RWPE2 (cell line): ENCODE results near the gene NTRK1.

Experiments
- ATAC-seq: fragments of 200-7000 bp; cut with Tn5 transposase; 3 replicates; pipeline ENCODE4 v1.9.1; 2021; ENCODE audit warnings: low read depth
- DNase-seq: peaks from one replicate; pipeline ENCODE4 v3.0.0-alpha.2; 2020; ENCODE audit warnings: low spot score
- H3K27ac ChIP-seq: fragments of 450-650 bp; 2 replicates; pipeline ENCODE4 v1.5.1; 2017; ENCODE audit warnings: mild to moderate bottlenecking; ENCODE audit not compliant: poor library complexity, severe bottlenecking
- H3K27me3 ChIP-seq: fragments of 250-450 bp; sonication (Bioruptor Pico); 2 replicates; pipeline ENCODE4 v1.5.1; 2021; ENCODE audit warnings: mild to moderate bottlenecking, moderate library complexity; ENCODE audit not compliant: insufficient read depth, poor library complexity, severe bottlenecking
- H3K36me3 ChIP-seq: fragments of 250-450 bp; sonication (Bioruptor Pico); 2 replicates; pipeline ENCODE4 v1.5.1; 2020; ENCODE audit warnings: low read depth, mild to moderate bottlenecking, moderate library complexity
- H3K4me1 ChIP-seq: fragments of 250-450 bp; sonication (Bioruptor Pico); 2 replicates; pipeline ENCODE4 v1.5.1; 2021; ENCODE audit warnings: mild to moderate bottlenecking, moderate library complexity; ENCODE audit not compliant: insufficient read depth, poor library complexity, severe bottlenecking
- H3K4me3 ChIP-seq: fragments of 250-450 bp; sonication (Bioruptor Pico); 2 replicates; pipeline ENCODE4 v1.5.1; 2021; ENCODE audit warnings: mild to moderate bottlenecking, moderate library complexity; ENCODE audit not compliant: severe bottlenecking
- H3K9me3 ChIP-seq: fragments of 250-450 bp; sonication (Bioruptor Pico); 2 replicates; pipeline ENCODE4 v1.5.1; 2021; ENCODE audit warnings: mild to moderate bottlenecking, moderate library complexity; ENCODE audit not compliant: severe bottlenecking
- TF ChIP-seq, protein P1 (sequence below): fragments of 450-650 bp; IDR thresholded peaks from one replicate; pipeline ENCODE4 v1.5.1; 2017; ENCODE audit warnings: mild to moderate bottlenecking, moderate library complexity; ENCODE audit not compliant: poor library complexity, severe bottlenecking

Gene NTRK1

DNA sequence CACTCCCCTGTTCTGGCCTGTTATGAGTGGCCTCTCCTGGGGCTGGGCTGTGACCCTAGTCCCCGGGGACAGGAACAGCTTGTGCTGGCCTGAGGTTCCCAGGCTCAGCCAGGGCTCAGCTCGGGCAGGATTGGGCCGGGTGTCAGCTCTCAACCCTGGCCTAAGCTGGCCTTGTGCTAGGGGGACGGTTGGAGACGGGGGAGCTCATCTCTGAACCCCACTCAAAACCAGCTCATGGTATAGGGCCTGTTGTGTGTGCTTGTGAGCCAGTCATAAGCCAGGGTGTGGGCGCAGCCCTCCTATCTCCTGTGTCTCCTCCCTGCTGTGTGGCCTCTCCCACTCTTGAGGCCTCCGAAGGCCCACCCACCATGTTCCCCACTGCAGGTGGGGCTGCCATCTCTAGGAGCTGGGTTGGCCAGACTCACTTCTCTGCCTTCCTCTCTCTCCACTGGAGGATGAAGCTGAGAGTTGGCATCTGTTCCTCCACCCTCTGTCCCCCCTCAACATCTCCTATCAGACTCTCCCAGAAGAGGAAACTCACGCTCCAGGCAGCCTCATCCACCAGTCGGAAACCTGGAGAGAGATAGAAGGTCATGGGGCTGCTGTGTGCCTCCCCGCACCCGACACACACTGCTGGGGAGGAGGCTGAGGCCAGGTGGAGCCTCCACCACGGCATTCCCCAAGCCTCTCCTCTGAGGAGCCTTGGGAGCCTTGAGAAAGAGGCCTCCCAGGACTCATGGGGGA, 34.2 kb downstream of the NTRK1 start:
- peaks cover 35% of the 10 kb centered on the region for H3K4me1 ChIP-seq
- no peak overlapping the region for H3K4me3 ChIP-seq
- no peaks in the 10 kb centered on the region for H3K27me3 ChIP-seq
- no peaks in the 10 kb centered on the region for H3K36me3 ChIP-seq
- DNase-seq (no peak), ATAC-seq (no peak)
- peak overlapping the region; percentile 97 for H3K27ac ChIP-seq
- no peaks in the 10 kb centered on the region for H3K9me3 ChIP-seq
- TF ChIP-seq, protein P1, sequence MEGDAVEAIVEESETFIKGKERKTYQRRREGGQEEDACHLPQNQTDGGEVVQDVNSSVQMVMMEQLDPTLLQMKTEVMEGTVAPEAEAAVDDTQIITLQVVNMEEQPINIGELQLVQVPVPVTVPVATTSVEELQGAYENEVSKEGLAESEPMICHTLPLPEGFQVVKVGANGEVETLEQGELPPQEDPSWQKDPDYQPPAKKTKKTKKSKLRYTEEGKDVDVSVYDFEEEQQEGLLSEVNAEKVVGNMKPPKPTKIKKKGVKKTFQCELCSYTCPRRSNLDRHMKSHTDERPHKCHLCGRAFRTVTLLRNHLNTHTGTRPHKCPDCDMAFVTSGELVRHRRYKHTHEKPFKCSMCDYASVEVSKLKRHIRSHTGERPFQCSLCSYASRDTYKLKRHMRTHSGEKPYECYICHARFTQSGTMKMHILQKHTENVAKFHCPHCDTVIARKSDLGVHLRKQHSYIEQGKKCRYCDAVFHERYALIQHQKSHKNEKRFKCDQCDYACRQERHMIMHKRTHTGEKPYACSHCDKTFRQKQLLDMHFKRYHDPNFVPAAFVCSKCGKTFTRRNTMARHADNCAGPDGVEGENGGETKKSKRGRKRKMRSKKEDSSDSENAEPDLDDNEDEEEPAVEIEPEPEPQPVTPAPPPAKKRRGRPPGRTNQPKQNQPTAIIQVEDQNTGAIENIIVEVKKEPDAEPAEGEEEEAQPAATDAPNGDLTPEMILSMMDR: no peak

DNA sequence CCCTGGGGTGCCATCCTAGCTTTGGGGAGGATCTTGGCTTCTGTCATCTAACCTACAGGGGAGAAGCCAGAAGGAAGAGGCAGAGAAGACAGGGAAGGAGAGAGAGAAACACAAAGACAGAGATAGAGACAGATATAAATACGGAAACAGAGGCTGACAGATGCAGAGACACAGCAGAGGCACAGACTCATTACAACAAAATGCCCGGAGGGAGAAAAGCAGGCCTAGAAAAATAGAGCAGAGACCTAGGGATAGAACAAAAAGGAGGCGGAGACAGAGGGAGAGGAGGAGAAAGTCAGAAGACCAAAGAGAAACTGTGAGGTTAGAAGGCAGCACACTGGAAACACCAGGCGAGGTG, 34.8 kb downstream of the NTRK1 start:
- H3K36me3 ChIP-seq: no peaks in the 10 kb centered on the region
- no peaks in the 10 kb centered on the region for H3K27me3 ChIP-seq
- TF ChIP-seq, protein P1: no peak
- H3K4me3 ChIP-seq: no peak overlapping the region
- no peaks in the 10 kb centered on the region for H3K9me3 ChIP-seq
- DNase-seq (no peak), ATAC-seq (no peak)
- peaks cover 35% of the 10 kb centered on the region for H3K4me1 ChIP-seq
- peak overlapping the region; percentile 97 for H3K27ac ChIP-seq

DNA sequence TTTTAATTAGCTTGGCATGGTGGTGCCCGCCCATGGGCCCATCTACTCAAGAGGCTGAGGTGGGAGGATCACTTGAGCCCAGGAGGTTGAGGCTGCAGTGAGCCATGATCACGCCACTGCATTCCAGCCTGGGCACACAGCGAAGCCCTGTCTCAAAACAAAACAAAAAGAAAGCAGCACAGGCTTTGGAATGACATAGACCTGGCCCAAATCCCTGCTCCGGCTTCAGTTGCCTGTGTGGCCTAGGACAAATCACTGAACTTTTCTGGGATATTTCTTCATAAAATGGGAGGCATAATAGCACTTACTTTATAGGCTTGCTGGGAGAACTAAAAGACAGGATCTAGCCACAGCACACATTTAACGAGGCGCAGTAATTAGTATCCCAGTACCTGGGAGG, 35.3 kb downstream of the NTRK1 start:
- no peaks in the 10 kb centered on the region for H3K27me3 ChIP-seq
- DNase-seq (no peak), ATAC-seq (no peak)
- no peaks in the 10 kb centered on the region for H3K9me3 ChIP-seq
- H3K36me3 ChIP-seq: no peaks in the 10 kb centered on the region
- no peak overlapping the region for H3K4me3 ChIP-seq
- peak overlapping the region; percentile 97 for H3K27ac ChIP-seq
- TF ChIP-seq, protein P1: no peak
- peaks cover 35% of the 10 kb centered on the region for H3K4me1 ChIP-seq

DNA sequence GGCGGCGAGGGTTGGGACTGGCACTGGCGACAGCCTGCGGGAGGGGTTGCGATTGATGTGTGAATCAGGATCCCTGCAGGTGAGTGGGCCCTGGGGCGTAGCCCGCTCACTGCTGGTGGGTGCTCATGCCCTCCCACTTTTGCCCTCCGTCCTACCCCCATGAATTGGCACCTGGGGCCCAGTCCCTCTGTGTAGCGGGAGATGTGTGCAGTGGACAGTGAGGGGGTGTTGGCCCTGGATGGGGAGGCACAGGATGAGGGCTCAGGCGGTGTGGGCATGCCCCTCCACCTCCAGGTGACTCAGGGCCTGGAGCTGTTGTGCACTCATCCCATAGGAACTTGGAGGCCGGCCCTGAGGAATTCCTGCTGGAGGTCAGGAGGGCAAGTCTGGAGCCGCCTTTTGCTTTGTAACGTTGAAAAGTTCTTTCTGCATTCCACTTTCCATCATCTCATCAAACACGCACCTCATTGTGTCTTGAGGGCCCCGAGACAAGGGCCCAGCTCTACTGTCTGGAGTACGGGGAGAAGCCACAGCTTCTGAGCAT, 35.9 kb downstream of the NTRK1 start:
- H3K4me3 ChIP-seq: no peak overlapping the region
- H3K27me3 ChIP-seq: no peaks in the 10 kb centered on the region
- DNase-seq (peak; percentile 98), ATAC-seq (peak; percentile 88)
- no peaks in the 10 kb centered on the region for H3K36me3 ChIP-seq
- no peaks in the 10 kb centered on the region for H3K9me3 ChIP-seq
- TF ChIP-seq, protein P1: no peak
- peaks cover 35% of the 10 kb centered on the region for H3K4me1 ChIP-seq
- H3K27ac ChIP-seq: peak overlapping the region; percentile 97
